NCI-H1694 treated with DMSO at 0.1 percent for 48 hours (cell line): ENCODE data around the gene ARID3C.

Experiments used
- DNase-seq: peaks from one replicate; lab custom pipeline; 2025; lab: John Stamatoyannopoulos, UW

Gene ARID3C

GRCh38 chr9:34594177-34594576, 34.7 kb downstream of the ARID3C start:
- DNase-seq, result no peak

GRCh38 chr9:34592895-34593601, 35.8 kb downstream of the ARID3C start:
- no peak for DNase-seq

DNA sequence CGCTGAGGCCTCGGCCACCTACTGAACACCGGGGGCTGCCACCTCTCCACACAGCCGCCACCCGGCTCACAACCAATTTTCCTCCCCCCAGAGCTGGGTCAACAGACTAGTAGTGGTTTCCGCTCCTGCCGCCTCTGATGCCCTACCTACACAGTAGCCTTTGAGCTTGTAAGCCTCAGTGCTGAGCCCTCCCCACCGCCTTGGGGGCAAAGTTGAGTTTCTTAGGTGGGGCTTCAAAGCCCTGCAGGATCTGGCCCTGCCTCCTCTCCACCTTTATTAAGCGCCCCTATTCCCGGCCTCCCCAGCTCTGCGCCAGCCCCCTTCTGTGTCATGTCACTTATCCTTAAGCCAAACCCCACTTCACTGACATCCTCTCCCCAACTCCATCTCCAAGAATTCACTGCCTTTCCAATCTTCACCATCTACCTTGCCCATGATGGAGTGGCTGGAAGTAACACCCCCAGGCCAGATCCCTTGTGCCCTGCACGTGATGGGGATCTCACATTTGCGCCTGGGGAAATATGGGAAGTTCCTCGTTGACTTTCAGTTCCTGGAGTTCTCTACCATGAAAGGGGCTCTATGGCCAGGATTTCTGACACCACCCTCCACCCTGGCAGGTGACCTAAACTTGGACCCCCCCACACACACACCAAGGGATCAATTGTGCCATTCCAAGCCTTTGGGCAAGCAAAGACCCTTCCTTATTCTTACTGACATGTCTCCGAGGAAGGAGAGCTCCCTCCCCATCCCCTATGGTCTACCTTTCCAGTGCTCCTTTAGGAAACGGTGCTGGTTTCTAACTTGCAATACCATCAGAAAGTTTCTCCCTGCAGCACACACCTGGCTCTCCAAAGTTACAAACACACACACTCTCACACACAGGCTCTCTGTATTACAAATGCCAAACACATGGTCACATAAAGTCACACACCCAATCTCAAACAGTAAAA, 36.7 kb downstream of the ARID3C start:
- no peak for DNase-seq

GRCh38 chr9:34591248-34591916, 37.5 kb downstream of the ARID3C start:
- peak; percentile 57 for DNase-seq

DNA sequence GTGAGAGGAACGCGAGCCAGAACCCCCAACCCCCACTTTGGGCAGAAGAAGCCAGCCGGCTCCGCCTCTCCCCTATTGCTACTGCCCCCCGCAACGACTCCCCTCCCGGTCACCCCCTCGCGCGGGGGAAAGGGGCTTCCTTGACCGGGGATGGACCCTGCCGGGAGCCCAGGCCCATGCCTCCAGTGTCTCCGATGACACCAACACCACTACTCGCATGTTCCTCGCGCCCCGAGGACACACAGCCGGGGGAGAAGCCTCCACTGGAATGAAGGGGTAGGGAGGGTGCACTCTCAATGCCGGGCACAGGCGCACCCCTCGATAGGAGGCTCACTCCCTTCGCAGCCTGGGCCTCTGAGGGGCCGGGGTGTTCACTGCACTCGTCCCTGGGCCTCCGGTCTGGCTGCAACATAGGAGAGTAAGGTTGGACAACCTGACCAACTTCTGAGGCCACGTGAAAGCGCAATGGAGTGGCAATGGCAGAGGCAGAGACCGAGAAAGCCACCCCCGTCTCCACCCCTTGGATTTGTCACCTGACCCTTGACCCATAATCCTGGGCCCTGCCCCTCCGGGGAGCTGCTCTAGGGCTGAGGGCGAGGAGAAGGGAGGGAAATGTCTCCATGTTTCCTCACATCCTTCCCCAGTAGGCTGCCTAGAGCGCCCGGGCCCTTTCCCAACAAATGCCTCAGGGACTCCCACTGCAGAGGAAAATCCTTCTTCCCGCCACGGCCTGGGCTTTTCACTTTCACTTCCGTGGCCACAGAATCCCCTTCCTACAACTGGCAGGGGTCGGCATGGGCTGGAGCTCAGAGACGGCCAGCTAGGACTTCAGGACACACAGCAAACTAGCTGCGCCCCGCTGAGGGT, 38.3 kb downstream of the ARID3C start:
- no peak for DNase-seq

GRCh38 chr9:34589636-34590380, 39.1 kb downstream of the ARID3C start, which contains the start of gene CNTFR:
CNTFR (minus strand) TSS chr9:34589724; CDS start chr9:34568981, 20,743 bp downstream.
- DNase-seq, result no peak

DNA sequence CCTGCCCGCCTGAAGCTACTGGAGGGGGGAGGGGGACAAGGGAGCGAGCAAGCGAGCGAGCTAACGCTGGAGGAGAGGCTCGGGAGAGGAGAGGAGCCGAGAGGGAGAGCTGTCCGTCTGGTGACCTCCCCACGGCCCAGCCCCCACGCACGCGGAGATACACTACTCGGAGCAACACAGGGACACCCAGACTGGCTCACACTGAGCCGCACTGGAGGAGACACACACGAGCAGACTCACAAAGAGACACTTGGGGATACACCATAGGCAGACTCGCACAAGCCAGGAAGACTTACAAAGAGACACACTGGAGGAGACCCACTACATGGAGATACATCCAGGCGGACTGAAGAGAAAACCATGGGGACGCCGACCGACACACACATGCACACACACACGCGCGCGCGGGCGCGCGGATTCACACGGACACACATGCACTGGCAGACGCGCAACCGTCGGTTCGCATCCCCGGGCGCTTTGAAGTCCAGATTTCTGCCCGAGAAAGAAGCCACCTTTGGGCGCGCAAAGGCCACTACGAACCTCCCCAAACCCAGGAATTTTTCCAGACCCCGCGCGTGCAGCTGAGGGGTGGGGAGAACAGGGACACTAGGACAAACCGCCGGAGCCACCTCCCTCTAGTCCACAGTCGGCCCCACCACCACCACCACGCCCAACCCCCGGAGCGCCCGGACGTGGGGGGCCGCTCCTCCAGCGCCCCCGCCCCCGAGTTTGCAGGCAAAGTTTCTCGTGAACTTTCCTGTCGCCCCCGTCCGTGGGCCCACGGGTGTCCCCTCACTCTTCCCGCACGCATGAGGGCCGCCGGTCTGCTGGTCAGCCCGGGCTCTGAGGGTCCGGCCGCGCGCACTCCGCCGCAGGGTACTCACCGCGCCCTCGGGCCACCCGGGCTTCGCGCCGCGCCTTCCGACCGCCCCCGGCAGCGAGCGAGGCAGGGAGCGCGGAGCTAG, 39.9 kb downstream of the ARID3C start:
- peak; percentile 12 for DNase-seq

DNA sequence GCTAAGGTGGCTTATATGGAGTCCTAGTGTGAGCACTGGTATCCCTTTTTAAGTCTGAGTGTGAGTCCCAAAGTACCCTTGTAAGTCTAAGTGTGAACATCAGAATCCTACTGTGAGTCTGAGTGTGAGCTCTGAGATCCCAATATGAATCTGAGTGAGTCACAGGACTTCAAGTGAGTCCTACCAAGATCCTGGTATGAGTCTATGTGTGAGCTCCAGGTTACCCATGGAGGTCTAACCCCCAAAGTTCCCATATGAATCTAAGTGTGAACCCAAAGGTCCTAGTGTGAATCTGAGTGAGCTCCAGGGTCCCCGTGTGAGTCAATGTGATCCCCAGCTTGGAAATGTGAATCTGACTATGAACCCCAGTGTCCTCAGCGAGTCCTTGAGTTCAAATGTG, 41.6 kb downstream of the ARID3C start:
- DNase-seq, result no peak

GRCh38 chr9:34585946-34586669, 42.8 kb downstream of the ARID3C start:
- no peak for DNase-seq

- DNase-seq, result no peak
Measured at GRCh38 chr9:34584970-34585369, 43.9 kb downstream of the ARID3C start.

- DNase-seq, result no peak
Measured at GRCh38 chr9:34582787-34583186, 46.1 kb downstream of the ARID3C start.

DNA sequence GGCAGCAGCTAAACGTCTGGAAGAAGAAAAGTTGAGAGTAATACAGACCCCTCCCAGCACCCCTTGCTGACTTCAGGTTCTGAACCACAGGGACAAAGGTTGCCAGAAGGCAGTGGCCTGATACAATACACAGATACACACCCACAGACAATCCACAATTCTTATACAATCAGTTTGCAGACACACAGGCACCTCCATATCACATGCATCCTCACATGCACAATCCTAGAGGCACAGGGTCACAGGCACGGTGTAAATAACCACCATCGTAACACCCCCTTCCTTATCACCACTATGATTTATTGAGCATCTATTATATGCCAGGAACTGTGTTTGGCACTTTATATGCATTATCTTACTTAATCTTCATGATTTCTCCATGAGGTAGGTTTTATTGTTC, 47.5 kb downstream of the ARID3C start:
- no peak for DNase-seq

DNA sequence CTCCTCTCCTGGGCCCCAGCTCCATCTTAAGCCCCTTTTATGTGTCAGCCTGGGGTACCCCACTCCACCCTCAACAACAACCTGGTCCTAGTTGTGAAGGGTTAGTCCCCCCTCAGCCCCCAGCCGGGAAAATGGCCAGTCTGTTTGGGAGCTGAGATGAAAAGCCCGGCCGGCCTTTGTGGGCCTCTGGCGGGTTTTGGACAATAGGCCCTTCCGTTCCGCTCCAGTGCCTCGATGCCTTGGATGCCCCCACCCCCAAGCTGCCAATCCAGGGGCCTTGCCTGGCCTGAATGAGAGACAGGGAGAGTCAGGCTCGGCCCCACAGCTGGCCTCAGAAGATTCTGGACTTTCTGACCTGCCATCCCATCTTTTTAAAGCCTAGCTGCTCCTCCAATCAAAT, 48.5 kb downstream of the ARID3C start:
- DNase-seq, result no peak

- DNase-seq, result no peak
Measured at GRCh38 chr9:34579808-34580163, 49.1 kb downstream of the ARID3C start.

DNA sequence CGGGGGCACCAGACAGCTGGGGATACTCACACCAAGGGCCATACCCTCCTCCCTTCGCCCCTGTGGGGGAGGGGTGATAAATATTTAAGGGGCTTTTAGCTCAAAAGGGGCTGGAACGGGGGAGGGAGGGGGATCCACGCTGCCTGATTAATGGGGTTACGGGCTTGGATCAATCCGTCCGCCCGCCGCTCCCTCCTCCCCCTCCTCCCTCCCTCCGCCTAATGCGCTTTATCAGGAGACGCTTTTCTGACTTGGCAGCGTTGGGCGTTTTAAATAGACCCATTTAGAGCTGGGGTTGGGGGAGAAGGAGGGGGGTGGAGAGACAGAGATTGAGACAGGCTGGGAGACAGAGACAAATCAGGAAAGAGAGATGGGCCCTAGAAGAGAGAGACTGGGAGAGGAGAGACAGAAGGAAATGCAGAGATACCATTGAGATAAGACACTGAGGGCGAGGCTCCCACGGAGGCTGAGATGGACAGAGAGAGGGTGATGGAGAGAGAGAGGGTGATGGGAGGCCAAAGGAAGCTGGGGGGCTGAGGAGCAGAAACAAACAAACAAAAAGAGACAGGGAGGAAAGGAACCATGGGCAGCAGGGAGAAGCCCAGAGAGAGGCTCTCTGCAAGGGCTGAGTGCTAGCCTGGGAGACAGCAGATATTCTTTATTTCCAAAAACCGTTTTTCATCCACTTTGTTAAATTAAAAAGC, 49.6 kb downstream of the ARID3C start:
- no peak for DNase-seq

DNA sequence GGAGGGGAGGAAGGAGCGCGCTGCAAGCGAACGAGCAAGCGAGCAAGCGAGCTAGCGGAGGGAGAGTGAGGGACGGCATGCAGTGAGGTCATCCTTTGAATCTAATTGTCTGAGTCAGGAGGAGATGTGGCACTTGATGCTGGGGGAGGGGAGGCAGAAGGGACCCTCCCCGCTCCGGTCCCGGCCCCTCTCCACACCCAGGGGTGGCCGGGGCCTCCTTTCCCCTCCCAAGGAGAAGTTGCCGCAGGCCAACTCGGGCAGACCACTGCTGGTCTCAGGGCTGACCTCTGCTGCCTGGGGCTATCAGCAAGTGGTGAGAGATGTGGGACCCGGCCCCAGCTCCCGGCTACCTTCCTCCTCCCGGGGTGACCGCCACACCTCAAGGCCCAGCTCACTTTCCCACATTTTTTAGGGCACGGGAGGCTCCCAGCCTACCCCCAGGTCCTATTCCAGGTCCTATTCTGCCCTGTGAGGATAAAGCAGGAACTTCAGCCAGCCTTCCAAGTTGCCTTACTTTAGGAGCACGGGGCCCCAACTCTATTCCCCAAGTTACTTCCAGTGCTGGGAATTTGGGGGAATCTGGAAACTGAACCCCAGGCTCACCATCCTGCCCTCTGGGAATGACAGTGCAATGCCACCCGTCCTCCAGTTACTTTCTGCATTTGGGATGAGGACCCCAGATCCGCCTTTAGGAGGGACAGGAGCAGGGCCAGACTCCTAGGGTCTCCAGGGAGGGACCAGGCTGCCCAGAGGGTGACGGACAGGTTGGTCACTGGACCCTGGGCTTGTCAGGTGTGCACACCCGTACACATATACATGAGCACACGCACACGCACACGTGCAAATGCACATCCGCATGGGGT, 50.4 kb downstream of the ARID3C start:
- peak; percentile 38 for DNase-seq
